ENCODE measurements around the gene LHFPL3.

LHFPL3 gene

DNA sequence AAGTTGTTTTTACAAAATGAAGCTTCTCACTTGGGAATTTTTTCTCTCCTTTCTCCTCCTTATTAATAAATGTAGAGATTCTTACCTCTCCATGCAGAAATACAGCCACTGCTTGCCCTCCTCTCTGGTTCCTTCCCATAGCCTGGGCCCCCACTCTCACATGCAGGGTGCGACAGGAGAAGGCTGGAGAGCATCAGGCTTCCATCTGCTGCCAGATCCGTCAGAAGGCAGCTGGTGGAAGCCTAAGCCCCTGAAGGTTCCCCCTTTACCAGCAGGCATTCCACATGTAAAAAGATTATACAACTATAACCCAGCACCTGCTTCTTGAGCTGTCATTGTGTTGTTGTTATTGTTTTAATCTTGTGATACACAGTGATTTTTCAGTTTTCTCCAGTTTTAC lies 314.2 kb downstream of the LHFPL3 start:
- Histone ChIP-seq H3K27me3 (ENCODE audit: control insufficient read depth, insufficient read depth, low read length) (no peaks in the 10 kb centered on the region), H3K36me3 (ENCODE audit: control insufficient read depth, insufficient read depth, low read length) (no peaks in the 10 kb centered on the region), H3K4me1 (ENCODE audit: control insufficient read depth, insufficient read depth, low read length) (no peaks in the 10 kb centered on the region), H3K4me3 (ENCODE audit: low read length) (no peak overlapping the region), H3K27ac (ENCODE audit: low read depth, low read length) (no peak overlapping the region), H3K9ac (ENCODE audit: low read length) (no peak overlapping the region)

DNA sequence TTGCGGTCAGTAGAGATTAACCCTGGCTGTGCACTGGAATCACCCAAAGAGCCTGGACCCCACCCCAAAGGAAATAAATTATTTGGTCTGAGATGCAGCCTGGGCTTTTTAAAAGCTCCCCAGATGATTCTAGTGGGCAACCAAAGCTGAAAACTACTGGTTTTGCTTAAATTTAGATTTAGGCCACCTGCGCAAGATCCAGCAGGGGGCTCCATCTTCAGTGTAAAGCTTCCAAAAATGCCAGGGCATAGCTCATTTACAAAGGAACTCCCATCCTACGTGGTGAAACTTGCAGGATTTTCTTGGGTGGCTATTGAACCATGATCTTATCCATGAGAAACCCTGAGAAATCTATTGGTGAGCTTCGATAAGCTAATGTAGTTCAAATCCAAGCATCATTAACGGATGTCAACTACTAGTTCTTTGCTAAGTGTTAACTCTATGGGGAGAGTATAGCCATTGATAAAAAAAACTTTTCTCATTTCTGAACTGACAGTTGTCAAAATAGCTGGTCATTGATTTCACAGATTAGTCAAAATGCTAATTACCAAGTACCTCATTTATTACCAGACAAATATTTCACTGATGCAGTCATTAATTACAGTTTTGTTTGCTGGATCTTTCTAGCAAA lies 315.3 kb downstream of the LHFPL3 start:
- Histone ChIP-seq H3K4me3 (ENCODE audit: low read length) (no peak overlapping the region), H3K27ac (ENCODE audit: low read depth, low read length) (no peak overlapping the region), H3K27me3 (ENCODE audit: control insufficient read depth, insufficient read depth, low read length) (no peaks in the 10 kb centered on the region)

DNA sequence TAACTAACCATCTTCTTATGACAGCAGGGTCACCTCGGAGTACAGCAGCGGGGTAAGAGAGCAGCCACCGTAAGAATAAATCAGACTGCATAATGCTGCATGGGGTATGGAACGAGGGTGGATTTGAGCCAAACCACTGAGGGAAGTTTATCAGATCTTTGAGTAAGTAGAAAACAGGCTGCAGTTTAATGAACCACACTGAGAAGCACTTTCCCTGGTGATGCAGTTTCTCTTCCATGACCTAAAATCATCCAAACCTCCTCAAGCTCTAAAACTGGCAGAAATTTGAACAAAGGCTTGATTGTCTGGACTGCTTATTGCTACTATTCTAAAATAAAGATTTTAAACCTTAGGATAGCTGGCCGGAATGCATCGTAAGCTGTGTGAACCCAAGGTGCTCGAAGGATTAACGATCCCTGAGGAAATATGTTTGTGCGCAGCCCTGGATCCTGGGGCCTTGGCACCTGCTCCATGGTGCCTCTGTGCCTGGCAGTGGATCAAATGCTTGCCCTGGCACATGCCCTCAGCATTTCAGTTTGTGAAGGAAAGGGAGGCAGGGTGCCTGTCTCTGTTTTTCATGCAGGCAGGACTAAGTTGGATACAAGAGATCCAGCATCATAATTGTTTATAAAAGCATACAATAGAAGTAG lies 322.7 kb downstream of the LHFPL3 start:
- Histone ChIP-seq H3K9ac (ENCODE audit: low read length) (no peak overlapping the region), H3K27me3 (ENCODE audit: control insufficient read depth, insufficient read depth, low read length) (no peaks in the 10 kb centered on the region), H3K27ac (ENCODE audit: low read depth, low read length) (no peak overlapping the region), H3K4me3 (ENCODE audit: low read length) (no peak overlapping the region), H3K4me1 (ENCODE audit: control insufficient read depth, insufficient read depth, low read length) (no peaks in the 10 kb centered on the region), H3K36me3 (ENCODE audit: control insufficient read depth, insufficient read depth, low read length) (no peaks in the 10 kb centered on the region)

More for the DNA sequence above, 315.3 kb downstream of the LHFPL3 start:
- Histone ChIP-seq H3K4me1 (ENCODE audit: control insufficient read depth, insufficient read depth, low read length) (no peaks in the 10 kb centered on the region), H3K36me3 (ENCODE audit: control insufficient read depth, insufficient read depth, low read length) (no peaks in the 10 kb centered on the region), H3K9ac (ENCODE audit: low read length) (no peak overlapping the region)

DNA sequence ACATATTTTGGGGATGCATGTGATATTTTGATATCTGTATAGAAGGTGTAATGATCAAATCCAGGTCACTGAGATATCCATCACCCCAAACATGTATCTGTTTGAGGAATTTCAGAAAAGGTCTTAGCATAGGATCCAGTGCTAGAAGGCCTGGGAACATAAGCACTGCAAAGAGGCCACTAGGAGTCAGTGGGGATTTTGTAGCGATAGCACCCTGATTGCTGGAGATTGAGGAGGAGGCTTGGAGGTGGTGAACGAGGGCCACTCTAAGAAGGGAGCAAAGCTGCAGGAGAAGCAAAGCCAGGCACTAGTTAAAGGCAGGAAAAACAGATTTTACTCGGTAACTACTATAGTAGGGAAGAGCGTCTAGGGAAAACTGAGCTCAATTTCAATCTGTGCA lies 324.0 kb downstream of the LHFPL3 start:
- Histone ChIP-seq H3K27me3 (ENCODE audit: control insufficient read depth, insufficient read depth, low read length) (no peaks in the 10 kb centered on the region), H3K27ac (ENCODE audit: low read depth, low read length) (no peak overlapping the region), H3K4me1 (ENCODE audit: control insufficient read depth, insufficient read depth, low read length) (no peaks in the 10 kb centered on the region), H3K36me3 (ENCODE audit: control insufficient read depth, insufficient read depth, low read length) (no peaks in the 10 kb centered on the region), H3K9ac (ENCODE audit: low read length) (no peak overlapping the region), H3K4me3 (ENCODE audit: low read length) (no peak overlapping the region)

DNA sequence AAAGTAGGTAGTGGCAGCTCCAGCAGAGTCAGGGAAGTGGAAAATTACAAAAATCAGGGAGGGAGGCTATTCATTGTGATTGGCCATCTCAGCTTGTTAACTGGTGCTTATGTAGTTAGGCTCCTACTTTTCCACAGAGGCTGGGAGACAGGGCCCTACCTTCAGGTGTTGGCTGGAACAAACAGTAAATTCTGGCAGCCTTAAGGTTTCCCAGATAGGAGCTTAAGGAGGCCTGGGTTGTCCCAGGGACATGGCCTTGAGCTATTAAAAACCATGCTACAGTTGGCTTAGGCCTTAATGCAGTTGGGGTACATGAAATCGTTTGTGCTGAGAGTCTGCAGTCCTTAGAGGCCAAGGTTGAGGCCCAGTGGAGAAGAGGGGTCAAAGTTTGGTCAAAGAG lies 324.5 kb downstream of the LHFPL3 start:
- no peaks in the 10 kb centered on the region for H3K27me3 ChIP-seq (ENCODE audit: control insufficient read depth, insufficient read depth, low read length)
- H3K36me3 ChIP-seq (ENCODE audit: control insufficient read depth, insufficient read depth, low read length), result no peaks in the 10 kb centered on the region
- H3K27ac ChIP-seq (ENCODE audit: low read depth, low read length), result no peak overlapping the region

DNA sequence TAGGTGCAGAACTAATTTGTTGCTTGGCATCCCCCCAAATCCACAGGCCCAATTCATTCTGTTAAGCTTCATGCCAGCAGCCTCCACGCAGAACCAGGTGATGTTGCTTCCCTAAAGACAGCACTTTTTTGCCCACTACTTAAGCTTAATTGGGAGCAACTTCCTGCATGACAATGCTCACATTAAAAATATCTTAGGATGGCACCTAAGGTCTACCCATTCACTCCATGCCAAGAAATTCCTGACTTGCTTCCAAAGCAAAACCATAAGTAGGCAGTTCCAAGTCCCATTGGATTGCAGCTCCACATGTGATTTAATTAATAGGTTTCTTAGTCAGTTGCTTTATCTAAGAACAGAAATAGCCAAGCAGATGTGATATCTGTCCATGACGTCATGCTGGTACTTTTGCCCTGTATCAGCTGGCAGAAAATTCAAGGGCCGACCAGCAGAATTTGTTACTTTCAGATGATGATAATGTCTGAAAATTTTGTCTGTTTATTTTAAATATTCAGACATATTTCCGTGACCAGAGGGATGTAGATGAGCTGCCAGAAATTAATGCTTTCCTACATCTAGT lies 325.5 kb downstream of the LHFPL3 start:
- Histone ChIP-seq H3K4me3 (ENCODE audit: low read length) (no peak overlapping the region), H3K9ac (ENCODE audit: low read length) (no peak overlapping the region), H3K4me1 (ENCODE audit: control insufficient read depth, insufficient read depth, low read length) (no peaks in the 10 kb centered on the region), H3K36me3 (ENCODE audit: control insufficient read depth, insufficient read depth, low read length) (no peaks in the 10 kb centered on the region), H3K27ac (ENCODE audit: low read depth, low read length) (no peak overlapping the region), H3K27me3 (ENCODE audit: control insufficient read depth, insufficient read depth, low read length) (no peaks in the 10 kb centered on the region)

More for the DNA sequence above, 324.5 kb downstream of the LHFPL3 start:
- Histone ChIP-seq H3K4me1 (ENCODE audit: control insufficient read depth, insufficient read depth, low read length) (no peaks in the 10 kb centered on the region), H3K9ac (ENCODE audit: low read length) (no peak overlapping the region), H3K4me3 (ENCODE audit: low read length) (no peak overlapping the region)

DNA sequence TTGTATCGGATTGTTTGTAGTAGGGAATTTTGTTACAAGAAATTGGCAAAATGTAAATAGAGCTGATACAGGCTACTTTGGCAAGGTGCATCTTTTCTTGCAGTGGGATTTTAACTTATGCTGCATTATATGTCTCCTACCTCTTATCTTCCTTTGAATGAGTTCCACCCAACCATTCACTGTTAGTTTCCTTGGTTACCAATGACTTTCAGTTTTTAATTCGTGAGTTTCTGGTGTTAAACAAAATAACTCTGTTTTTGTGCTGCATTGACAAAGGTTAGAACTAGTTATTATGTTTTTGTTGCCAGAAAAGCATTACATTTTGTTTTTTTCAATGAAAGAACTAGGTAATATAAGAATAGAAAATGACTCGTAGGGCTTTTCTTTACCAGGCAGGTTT lies 327.2 kb downstream of the LHFPL3 start:
- Histone ChIP-seq H3K4me1 (ENCODE audit: control insufficient read depth, insufficient read depth, low read length) (no peaks in the 10 kb centered on the region), H3K9ac (ENCODE audit: low read length) (no peak overlapping the region), H3K36me3 (ENCODE audit: control insufficient read depth, insufficient read depth, low read length) (no peaks in the 10 kb centered on the region), H3K27ac (ENCODE audit: low read depth, low read length) (no peak overlapping the region), H3K27me3 (ENCODE audit: control insufficient read depth, insufficient read depth, low read length) (no peaks in the 10 kb centered on the region), H3K4me3 (ENCODE audit: low read length) (no peak overlapping the region)

DNA sequence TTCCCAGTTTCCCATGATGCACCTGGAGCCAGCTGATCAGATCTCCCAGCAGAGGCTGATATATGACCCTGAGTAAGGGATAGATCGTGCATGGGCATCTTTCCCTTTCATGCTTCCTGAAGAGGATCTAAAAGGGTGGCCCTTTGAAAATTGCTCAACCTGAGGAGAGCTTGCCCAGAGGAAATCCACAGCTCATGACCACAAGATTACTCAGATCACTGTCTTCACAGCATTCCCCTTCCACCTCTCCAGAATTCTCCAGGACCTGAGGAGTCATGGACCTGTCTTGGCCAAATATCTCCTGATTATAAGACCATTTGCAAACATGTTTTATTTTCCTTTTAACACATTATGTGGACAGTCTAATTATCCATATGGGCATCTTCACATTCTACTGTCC lies 328.1 kb downstream of the LHFPL3 start:
- Histone ChIP-seq H3K36me3 (ENCODE audit: control insufficient read depth, insufficient read depth, low read length) (no peaks in the 10 kb centered on the region), H3K4me1 (ENCODE audit: control insufficient read depth, insufficient read depth, low read length) (no peaks in the 10 kb centered on the region), H3K27me3 (ENCODE audit: control insufficient read depth, insufficient read depth, low read length) (no peaks in the 10 kb centered on the region), H3K4me3 (ENCODE audit: low read length) (no peak overlapping the region), H3K9ac (ENCODE audit: low read length) (no peak overlapping the region), H3K27ac (ENCODE audit: low read depth, low read length) (no peak overlapping the region)

DNA sequence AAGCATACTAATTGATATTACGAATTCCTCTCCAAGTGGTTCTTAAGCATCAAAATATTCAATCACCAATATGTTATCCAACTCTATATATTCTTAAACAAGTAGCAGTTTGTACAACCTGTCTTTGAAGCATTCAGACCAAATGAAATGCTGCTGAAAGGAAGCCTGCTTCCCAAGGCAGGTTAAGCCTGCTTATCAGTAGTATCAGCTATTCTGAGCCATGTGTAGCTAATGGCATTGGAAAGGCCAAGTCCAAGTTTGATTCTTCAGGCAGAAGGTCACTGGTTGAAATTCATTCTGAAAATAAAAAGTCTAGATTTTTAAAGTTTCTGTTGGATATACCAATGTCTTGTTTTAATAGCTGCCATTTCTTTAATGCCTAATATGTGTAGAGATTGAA lies 328.7 kb downstream of the LHFPL3 start:
- no peak overlapping the region for H3K4me3 ChIP-seq (ENCODE audit: low read length)
- H3K36me3 ChIP-seq (ENCODE audit: control insufficient read depth, insufficient read depth, low read length), result no peaks in the 10 kb centered on the region
- H3K9ac ChIP-seq (ENCODE audit: low read length), result no peak overlapping the region
- H3K27ac ChIP-seq (ENCODE audit: low read depth, low read length), result no peak overlapping the region
- no peaks in the 10 kb centered on the region for H3K27me3 ChIP-seq (ENCODE audit: control insufficient read depth, insufficient read depth, low read length)
- no peaks in the 10 kb centered on the region for H3K4me1 ChIP-seq (ENCODE audit: control insufficient read depth, insufficient read depth, low read length)

DNA sequence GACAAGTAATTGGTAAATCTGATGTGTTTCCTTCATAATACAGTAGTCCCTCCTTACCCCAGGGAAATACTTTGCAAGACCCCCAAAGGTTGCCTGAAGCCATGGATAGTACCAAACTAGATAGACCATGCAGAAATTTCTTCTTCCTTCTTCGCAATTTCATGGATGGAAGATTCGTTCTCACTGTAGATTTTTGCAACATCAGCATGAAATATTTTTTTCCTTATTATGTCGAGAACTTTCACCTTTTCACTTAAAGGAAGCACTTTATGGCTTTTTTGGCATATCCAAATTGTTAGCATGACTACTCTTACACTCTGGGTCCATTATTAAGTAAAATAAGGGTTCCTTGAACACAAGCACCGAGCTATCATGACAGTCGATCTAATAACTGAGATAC lies 333.2 kb downstream of the LHFPL3 start:
- H3K27ac ChIP-seq (ENCODE audit: low read depth, low read length), result no peak overlapping the region
- H3K4me1 ChIP-seq (ENCODE audit: control insufficient read depth, insufficient read depth, low read length), result no peaks in the 10 kb centered on the region
- H3K9ac ChIP-seq (ENCODE audit: low read length), result no peak overlapping the region
- H3K36me3 ChIP-seq (ENCODE audit: control insufficient read depth, insufficient read depth, low read length), result no peaks in the 10 kb centered on the region
- no peaks in the 10 kb centered on the region for H3K27me3 ChIP-seq (ENCODE audit: control insufficient read depth, insufficient read depth, low read length)
- H3K4me3 ChIP-seq (ENCODE audit: low read length), result no peak overlapping the region

DNA sequence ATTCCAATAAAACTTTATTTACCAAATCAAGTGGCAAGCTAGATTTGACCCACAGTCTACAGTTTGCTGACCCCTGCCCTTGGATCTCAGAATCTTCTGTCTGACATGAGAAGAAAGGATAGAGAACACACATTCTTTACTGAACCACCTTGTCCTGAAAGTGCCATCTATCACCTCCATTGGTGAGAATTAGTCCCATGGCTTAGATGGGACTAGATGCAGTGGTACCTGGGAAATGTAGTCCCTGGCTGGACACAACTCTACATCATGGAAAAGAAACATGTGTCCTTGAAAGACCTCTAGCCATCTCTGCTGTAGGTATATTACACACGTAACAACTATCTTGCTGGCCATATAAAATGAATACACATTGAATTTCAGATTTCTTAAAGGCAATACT lies 336.2 kb downstream of the LHFPL3 start:
- H3K4me1 ChIP-seq (ENCODE audit: control insufficient read depth, insufficient read depth, low read length), result no peaks in the 10 kb centered on the region
- H3K27me3 ChIP-seq (ENCODE audit: control insufficient read depth, insufficient read depth, low read length), result no peaks in the 10 kb centered on the region
- H3K4me3 ChIP-seq (ENCODE audit: low read length), result no peak overlapping the region
- no peak overlapping the region for H3K27ac ChIP-seq (ENCODE audit: low read depth, low read length)
- H3K9ac ChIP-seq (ENCODE audit: low read length), result no peak overlapping the region
- no peaks in the 10 kb centered on the region for H3K36me3 ChIP-seq (ENCODE audit: control insufficient read depth, insufficient read depth, low read length)

DNA sequence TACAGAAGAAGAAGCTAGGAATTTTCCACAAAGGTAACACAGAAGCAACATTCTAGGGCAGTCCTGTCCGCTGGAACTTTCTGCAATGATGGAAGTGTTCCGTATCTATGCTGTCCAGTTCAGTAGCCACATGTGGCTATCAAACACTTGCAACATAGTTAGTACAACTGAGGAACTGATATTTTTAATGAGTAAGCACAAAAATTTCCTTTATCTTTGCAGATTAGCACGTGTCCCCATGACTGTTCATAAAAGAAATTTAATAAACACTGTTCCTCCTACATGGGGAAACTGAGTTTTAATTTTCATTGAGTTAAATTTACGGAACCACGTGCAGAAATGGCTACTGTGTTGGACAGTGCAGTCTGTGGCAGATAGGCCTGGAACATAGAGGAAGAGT lies 349.2 kb downstream of the LHFPL3 start:
- Histone ChIP-seq H3K36me3 (ENCODE audit: control insufficient read depth, insufficient read depth, low read length) (no peaks in the 10 kb centered on the region), H3K27ac (ENCODE audit: low read depth, low read length) (no peak overlapping the region), H3K27me3 (ENCODE audit: control insufficient read depth, insufficient read depth, low read length) (no peaks in the 10 kb centered on the region), H3K9ac (ENCODE audit: low read length) (no peak overlapping the region), H3K4me1 (ENCODE audit: control insufficient read depth, insufficient read depth, low read length) (no peaks in the 10 kb centered on the region), H3K4me3 (ENCODE audit: low read length) (no peak overlapping the region)

DNA sequence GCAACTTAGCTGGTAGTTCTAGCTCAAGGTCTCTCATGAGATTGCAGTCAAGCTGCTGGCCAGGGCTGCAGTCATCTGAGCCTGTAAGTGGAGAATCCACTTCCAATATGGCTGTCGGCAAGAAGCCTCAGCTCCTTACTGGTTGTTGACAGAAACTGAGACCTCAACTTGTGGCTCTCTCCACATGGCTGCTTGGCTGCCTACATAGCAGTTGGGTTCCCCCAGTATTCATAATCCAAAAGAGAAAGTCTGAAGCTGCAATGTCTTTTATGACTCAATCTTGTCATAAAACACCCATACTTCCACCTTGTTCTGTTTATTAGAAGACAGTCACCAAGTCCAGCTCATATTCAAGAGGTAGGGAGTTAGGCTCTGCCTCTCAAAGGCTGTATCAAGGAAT lies 350.7 kb downstream of the LHFPL3 start:
- no peak overlapping the region for H3K9ac ChIP-seq (ENCODE audit: low read length)
- H3K36me3 ChIP-seq (ENCODE audit: control insufficient read depth, insufficient read depth, low read length), result no peaks in the 10 kb centered on the region
- H3K4me3 ChIP-seq (ENCODE audit: low read length), result no peak overlapping the region
- H3K27ac ChIP-seq (ENCODE audit: low read depth, low read length), result no peak overlapping the region
- H3K27me3 ChIP-seq (ENCODE audit: control insufficient read depth, insufficient read depth, low read length), result no peaks in the 10 kb centered on the region
- no peaks in the 10 kb centered on the region for H3K4me1 ChIP-seq (ENCODE audit: control insufficient read depth, insufficient read depth, low read length)
